GM12874 (cell line): Measurements from ENCODE around the gene PPP1R9B.

ENCODE experiments used
- TF ChIP-seq, protein P1 (sequence below): IDR thresholded peaks from 2 replicates; pipeline ENCODE4 v1.5.1; 2011; ENCODE audit warnings: low read depth, mild to moderate bottlenecking, control low read depth, low read length, moderate library complexity; ENCODE audit not compliant: insufficient read depth

The PPP1R9B gene

DNA sequence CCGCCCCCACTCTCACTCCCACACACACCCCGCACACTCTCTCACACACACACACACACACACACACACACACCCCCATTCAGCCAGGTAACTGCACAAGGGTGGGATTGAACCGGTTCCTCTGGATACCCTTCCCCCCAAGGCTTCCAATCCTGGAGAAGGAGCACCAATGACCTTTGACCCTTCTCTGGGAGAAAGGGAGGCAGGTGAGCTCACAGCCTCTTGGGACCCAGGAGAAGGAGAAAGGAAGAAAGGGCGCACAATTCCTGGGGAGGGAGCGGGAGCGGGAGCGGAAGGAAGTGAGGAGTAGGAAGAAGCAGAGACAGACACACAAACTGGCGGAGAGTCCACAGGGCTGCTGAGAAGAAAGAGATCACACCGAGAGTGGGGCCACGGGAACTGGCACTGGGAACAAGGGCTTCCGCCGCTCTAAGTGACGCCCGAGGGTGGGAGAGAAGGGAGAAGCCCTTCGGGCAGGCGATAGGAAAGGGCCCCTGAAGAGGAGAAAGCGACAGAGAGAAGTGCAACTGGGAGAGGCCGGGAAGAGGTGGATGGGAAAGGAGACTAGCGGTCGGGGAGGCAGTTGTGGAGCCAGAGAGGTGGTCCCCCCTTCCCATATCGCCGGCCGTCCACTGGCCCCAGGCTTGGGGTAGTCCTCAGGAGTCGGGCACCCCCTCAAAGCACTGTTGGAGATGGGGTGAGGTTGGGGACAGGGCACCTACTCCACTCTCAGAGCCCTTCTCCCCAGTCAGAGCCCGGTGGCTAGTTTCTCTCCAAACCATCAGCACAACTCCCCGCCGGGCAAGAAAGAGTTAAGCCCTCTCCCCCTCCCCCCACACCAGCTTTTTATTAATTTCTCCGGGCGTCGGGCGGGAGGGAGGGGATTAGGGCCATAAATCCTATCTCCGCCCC is 21.8 kb downstream of the PPP1R9B start:
- TF ChIP-seq, protein P1, sequence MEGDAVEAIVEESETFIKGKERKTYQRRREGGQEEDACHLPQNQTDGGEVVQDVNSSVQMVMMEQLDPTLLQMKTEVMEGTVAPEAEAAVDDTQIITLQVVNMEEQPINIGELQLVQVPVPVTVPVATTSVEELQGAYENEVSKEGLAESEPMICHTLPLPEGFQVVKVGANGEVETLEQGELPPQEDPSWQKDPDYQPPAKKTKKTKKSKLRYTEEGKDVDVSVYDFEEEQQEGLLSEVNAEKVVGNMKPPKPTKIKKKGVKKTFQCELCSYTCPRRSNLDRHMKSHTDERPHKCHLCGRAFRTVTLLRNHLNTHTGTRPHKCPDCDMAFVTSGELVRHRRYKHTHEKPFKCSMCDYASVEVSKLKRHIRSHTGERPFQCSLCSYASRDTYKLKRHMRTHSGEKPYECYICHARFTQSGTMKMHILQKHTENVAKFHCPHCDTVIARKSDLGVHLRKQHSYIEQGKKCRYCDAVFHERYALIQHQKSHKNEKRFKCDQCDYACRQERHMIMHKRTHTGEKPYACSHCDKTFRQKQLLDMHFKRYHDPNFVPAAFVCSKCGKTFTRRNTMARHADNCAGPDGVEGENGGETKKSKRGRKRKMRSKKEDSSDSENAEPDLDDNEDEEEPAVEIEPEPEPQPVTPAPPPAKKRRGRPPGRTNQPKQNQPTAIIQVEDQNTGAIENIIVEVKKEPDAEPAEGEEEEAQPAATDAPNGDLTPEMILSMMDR: no peak

DNA sequence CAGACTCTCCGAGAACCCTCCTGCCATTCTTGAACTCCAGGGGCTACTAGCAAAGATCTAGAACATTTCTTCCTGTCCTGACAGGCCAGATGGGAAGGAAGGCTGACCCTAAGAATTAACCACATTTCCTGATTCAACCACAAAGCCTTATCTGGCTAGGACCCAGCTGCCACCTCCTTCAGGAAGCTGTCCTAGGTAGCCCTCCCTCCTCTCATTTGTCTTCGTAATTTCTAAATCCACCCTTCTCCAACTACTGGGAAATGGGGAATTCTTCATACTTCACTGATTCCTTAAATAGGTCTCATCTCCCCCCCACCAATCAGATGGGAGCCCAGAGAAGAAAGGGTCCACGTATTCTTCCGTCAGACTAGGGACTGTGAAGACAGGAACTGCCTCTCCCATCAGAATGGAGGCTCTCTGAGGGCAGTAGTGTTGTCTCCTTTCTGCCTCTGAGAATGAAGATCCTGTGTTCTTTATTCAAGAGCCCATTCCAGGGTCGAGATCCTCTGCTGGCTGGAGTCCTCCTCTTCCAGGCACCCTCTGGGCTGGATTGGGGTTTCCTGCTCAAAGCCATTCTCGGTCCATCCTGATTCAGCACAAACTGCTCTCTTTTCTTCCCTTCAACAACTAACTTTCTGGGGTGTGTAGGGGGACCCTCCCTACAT is 22.6 kb downstream of the PPP1R9B start:
- TF ChIP-seq, protein P1: no peak

DNA sequence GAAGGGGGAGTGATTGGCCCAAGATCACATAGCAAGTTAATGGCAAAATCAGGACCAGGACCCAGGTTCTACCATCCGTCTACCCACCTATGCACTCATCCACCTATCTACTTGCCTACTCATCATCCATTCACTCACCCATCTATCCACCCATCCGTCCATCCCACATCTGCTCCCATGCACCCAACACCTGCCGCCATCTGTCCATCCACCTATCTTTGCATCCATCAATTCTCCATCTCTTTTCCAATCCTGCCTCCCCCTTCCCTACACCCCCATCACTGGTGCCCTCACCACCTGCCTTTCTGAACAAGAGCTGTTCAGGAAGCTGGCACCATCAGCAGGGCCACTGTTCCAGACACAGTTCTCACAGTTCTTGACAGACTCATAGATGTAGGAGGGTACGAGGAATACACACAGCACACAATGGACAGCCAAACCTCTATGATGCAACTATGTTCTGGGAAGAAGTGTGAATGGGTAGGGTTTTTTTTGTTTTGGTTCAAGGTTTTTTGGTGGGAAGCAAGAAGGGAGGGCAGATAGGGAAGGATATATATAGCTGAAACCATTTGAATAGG is 25.0 kb downstream of the PPP1R9B start:
- TF ChIP-seq, protein P1: no peak

DNA sequence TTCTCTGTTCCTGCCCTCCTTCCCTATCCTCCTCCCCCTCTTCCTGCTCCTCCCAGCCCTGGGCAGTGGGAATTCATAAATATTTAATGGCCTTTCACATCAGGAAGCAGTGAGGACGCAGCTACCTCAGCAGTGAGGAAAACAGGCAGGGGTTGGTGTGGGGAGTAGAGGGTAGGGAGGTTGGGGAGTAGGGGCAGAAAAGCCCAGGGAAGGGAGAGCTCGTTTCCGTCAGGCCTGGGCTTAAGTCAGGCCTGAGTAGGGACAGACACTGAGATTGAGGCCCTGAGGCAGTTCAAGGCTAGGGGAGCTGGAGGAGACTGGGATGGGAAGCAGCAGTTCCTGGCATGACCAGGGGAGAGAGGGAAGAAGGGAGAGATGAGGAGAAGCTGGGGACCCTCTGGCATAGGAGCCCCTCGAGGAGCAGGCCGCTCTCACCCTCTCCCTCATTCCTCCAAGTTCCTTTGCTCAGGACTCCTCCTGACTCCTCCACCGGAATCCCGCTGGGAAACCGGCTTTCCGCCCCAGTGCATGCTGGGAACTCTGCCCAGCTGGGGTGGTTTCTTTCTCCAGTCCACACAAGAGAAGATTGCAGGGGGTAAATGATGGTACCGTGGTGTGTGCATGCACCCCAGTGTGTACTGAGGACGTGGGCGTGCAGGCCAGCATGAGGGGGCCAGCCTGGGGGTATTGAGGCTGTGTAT is 26.7 kb downstream of the PPP1R9B start:
- TF ChIP-seq, protein P1: no peak

DNA sequence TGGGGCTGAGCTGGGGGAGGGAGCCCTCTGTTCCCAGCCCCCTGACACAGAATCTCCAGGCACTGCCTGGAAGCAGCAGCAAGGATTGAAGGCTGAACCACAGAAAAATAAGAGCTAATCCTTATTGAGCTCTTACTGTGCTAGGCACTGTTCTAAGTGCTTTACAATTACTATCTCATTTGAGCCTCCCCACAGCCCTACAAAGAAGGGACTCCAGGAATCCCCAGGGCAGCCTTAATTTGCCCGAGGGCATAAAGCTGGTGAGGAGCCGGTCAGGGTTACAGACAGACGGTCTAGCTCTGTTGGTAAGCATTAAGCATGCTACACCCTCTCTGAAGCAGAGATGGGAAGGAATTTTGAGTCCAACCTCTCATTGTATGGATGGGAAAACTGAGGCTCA is 27.5 kb downstream of the PPP1R9B start:
- TF ChIP-seq, protein P1: no peak

DNA sequence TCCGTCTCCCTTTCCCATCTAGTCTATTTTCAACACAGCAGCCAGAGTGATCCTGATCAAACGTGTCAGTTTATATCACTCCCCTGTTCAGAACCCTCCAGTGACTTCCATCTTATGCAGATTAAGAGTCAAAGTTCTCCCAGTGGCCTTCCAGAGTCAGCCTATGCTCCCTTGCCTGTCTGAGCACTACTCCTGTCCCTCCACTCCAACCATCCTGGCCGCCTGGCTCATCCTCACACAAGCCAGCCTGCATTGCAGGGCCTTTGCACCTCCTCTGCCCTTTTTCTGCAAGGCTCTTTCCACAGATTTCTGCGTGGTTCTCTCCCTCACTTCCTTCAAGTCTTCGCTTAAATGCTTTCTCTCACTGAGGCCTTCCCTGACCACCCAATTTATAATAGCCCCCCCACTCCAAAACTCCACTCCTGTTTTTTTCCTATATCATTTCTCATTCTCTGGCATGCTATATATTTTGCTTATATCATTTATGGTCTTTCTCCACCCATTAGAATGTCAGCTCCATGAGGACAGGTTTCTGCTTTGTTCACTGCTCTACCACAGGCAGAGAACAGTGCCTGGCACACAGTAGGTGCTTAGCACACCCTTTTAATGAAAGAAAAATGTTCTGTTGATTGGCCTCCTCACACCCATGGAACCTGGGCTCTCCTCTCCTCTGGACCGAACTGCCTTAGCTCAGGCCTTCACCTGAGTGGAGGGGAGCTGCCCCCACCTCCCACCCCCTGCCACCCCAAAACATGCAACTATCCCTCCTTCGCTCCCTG is 29.8 kb downstream of the PPP1R9B start:
- TF ChIP-seq, protein P1: no peak
